PC-9 (cell line): ENCODE measurements around the gene SCARF2.

Experiments used
- CTCF ChIP-seq: fragments of 200-600 bp; sonication (generic); conservative IDR thresholded peaks from 2 replicates; pipeline ENCODE4 v1.6.1; 2017; ENCODE audit warnings: mixed run types, antibody characterized with exemption, mild to moderate bottlenecking, moderate library complexity
- EZH2 ChIP-seq: fragments of 200-600 bp; sonication (generic); IDR thresholded peaks from 2 replicates; pipeline ENCODE4 v1.8.0; 2017; ENCODE audit warnings: antibody characterized with exemption, low read depth

GRCh38 chr22:20424932-20425565 lies 12.6 kb downstream of the SCARF2 start:
- TF ChIP-seq CTCF (no peak), EZH2 (no peak)
